PC-3 (cell line): ENCODE results near the gene C16orf74.

Experiments
- EZH2 ChIP-seq: fragments of 300-600 bp; sonication (generic); IDR thresholded peaks from one replicate; pipeline ENCODE4 v1.6.1; 2017; ENCODE audit warnings: antibody characterized with exemption, mild to moderate bottlenecking, low read length; ENCODE audit not compliant: unreplicated experiment
- TF ChIP-seq, protein P1 (sequence below): fragments of 300-600 bp; sonication (generic); conservative IDR thresholded peaks from 2 replicates; pipeline ENCODE4 v1.5.1; 2017; ENCODE audit warnings: antibody characterized with exemption, low read depth, mild to moderate bottlenecking, low read length

DNA sequence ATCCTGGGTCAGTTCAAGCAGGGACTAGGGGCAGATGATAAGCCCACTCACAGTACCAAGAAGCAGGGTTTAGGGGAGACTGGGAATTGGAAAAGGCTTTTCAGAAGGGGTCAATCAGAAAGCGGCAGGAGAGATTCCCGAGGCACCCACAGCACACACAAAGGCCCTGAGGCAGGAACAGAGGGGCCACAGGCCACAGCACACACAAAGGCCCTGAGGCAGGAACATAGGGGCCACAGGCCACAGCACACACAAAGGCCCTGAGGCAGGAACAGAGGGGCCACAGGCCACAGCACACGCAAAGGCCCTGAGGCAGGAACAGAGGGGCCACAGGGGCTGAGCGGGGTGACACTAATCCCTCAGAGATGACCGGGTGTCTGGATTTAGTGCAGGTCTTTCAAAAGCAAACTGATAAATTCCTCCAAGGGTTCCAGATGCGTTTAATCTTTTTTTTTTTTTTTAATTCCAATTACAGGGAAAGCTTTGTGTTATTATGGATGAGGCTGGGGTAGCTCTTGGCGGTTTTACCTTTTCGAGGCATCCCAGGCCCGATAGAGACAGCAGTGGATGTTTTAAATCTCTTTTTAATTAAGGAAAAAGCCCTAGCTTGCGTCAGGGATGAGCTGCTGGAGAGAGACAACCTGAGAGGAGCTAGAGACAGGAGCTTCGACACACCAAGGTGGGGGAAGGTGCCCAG is 31.1 kb downstream of the C16orf74 start:
- TF ChIP-seq, protein P1, sequence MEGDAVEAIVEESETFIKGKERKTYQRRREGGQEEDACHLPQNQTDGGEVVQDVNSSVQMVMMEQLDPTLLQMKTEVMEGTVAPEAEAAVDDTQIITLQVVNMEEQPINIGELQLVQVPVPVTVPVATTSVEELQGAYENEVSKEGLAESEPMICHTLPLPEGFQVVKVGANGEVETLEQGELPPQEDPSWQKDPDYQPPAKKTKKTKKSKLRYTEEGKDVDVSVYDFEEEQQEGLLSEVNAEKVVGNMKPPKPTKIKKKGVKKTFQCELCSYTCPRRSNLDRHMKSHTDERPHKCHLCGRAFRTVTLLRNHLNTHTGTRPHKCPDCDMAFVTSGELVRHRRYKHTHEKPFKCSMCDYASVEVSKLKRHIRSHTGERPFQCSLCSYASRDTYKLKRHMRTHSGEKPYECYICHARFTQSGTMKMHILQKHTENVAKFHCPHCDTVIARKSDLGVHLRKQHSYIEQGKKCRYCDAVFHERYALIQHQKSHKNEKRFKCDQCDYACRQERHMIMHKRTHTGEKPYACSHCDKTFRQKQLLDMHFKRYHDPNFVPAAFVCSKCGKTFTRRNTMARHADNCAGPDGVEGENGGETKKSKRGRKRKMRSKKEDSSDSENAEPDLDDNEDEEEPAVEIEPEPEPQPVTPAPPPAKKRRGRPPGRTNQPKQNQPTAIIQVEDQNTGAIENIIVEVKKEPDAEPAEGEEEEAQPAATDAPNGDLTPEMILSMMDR = no peak
- TF ChIP-seq EZH2 = no peak
